MG63 (cell line): ENCODE measurements around the gene PRKAB2. TPM values are rescaled to one million over a fixed set of nuclear protein-coding genes. Genes with fewer than 3 reads are reported as not detected.
"Not testable (repeated sequence)": the region's sequence is repeated elsewhere in the genome, so short reads cannot be mapped to it uniquely, and the experiment has no call there.

Source experiments
- DNase-seq: peaks from one replicate; pipeline ENCODE4 v3.0.0-alpha.2; 2020
- H3K27me3 ChIP-seq: fragments of 250-450 bp; sonication (Bioruptor Pico); 2 replicates; pipeline ENCODE4 v1.5.1; 2020; ENCODE audit warnings: mild to moderate bottlenecking, moderate library complexity
- H3K36me3 ChIP-seq: fragments of 250-450 bp; sonication (Bioruptor Pico); 2 replicates; pipeline ENCODE4 v1.5.1; 2020; ENCODE audit warnings: mild to moderate bottlenecking, moderate library complexity
- H3K4me3 ChIP-seq: fragments of 250-450 bp; sonication (Bioruptor Pico); 2 replicates; pipeline ENCODE4 v1.5.1; 2020; ENCODE audit warnings: mild to moderate bottlenecking, moderate library complexity
- H3K9me3 ChIP-seq: fragments of 250-450 bp; sonication (Bioruptor Pico); 2 replicates; pipeline ENCODE4 v1.5.1; 2020; ENCODE audit warnings: mild to moderate bottlenecking, moderate library complexity
- total RNA-seq: library from RNA; depleted of rRNA; stranded (reverse); fragments of >200 nt; shearing (Covaris generic); gene quantifications from 2 replicates; pipeline ENCODE4 v1.2.3, GENCODE V29; 2014; ENCODE audit warnings: low replicate concordance

The PRKAB2 gene
- total RNA-seq, 1 experiment from 2014 or later: 9.5 TPM

- H3K4me3 ChIP-seq: no peak overlapping the region
- no peaks in the 10 kb centered on the region; the same call in 1 of the 2 replicates for H3K27me3 ChIP-seq
- H3K9me3 ChIP-seq: no peaks in the 10 kb centered on the region
- no peaks in the 10 kb centered on the region for H3K36me3 ChIP-seq
- peak; percentile 7 for DNase-seq
Measured at GRCh38 chr1:147201276-147201675, 29.0 kb upstream of the PRKAB2 start.

GRCh38 chr1:147197324-147197723 is 25.1 kb upstream of the PRKAB2 start:
- not testable (repeated sequence) for H3K9me3 ChIP-seq, H3K36me3 ChIP-seq, DNase-seq, H3K4me3 ChIP-seq, H3K27me3 ChIP-seq

- Histone ChIP-seq H3K27me3 (no peaks in the 10 kb centered on the region; the same call in 1 of the 2 replicates), H3K36me3 (no peaks in the 10 kb centered on the region), H3K9me3 (no peaks in the 10 kb centered on the region; the same call in 1 of the 2 replicates), H3K4me3 (no peak overlapping the region)
- DNase-seq: no peak
Measured at GRCh38 chr1:147189514-147189913, 17.2 kb upstream of the PRKAB2 start.

- H3K27me3 ChIP-seq: no peaks in the 10 kb centered on the region
- DNase-seq: no peak
- H3K36me3 ChIP-seq: no peaks in the 10 kb centered on the region
- H3K4me3 ChIP-seq: no peak overlapping the region
- no peaks in the 10 kb centered on the region for H3K9me3 ChIP-seq
Measured at GRCh38 chr1:147185432-147185831, 13.2 kb upstream of the PRKAB2 start.

GRCh38 chr1:147177611-147178380 is 5.5 kb upstream of the PRKAB2 start:
- no peaks in the 10 kb centered on the region for H3K9me3 ChIP-seq
- H3K27me3 ChIP-seq: no peaks in the 10 kb centered on the region
- H3K4me3 ChIP-seq: no peak overlapping the region
- no peak for DNase-seq
- peaks cover 3% of the 10 kb centered on the region; the same call in 1 of the 2 replicates for H3K36me3 ChIP-seq

GRCh38 chr1:147171399-147172167 is 687 bp downstream of the PRKAB2 start:
- no peaks in the 10 kb centered on the region for H3K9me3 ChIP-seq
- H3K27me3 ChIP-seq: no peaks in the 10 kb centered on the region
- H3K4me3 ChIP-seq: peak overlapping the region; percentile 85
- peaks cover 5% of the 10 kb centered on the region for H3K36me3 ChIP-seq
- no peak for DNase-seq

- no peaks in the 10 kb centered on the region for H3K9me3 ChIP-seq
- peak overlapping the region; percentile 85 for H3K4me3 ChIP-seq
- H3K36me3 ChIP-seq: peaks cover 14% of the 10 kb centered on the region
- no peaks in the 10 kb centered on the region for H3K27me3 ChIP-seq
- no peak for DNase-seq
Measured at GRCh38 chr1:147169840-147170674, 2.2 kb downstream of the PRKAB2 start.

GRCh38 chr1:147169171-147169570 is 3.1 kb downstream of the PRKAB2 start:
- peaks cover 11% of the 10 kb centered on the region for H3K36me3 ChIP-seq
- H3K27me3 ChIP-seq: no peaks in the 10 kb centered on the region
- H3K4me3 ChIP-seq: no peak overlapping the region
- no peak for DNase-seq
- no peaks in the 10 kb centered on the region for H3K9me3 ChIP-seq

- Histone ChIP-seq H3K4me3 (no peak overlapping the region), H3K9me3 (no peaks in the 10 kb centered on the region), H3K27me3 (no peaks in the 10 kb centered on the region), H3K36me3 (peaks cover 11% of the 10 kb centered on the region)
- no peak for DNase-seq
Measured at GRCh38 chr1:147168626-147169058, 3.6 kb downstream of the PRKAB2 start.

GRCh38 chr1:147167365-147167764 is 4.9 kb downstream of the PRKAB2 start:
- no peak overlapping the region for H3K4me3 ChIP-seq
- DNase-seq: no peak

GRCh38 chr1:147163019-147163418 is 9.3 kb downstream of the PRKAB2 start:
- Histone ChIP-seq H3K36me3 (peaks cover 38% of the 10 kb centered on the region), H3K4me3 (no peak overlapping the region), H3K9me3 (no peaks in the 10 kb centered on the region), H3K27me3 (no peaks in the 10 kb centered on the region)
- no peak for DNase-seq

More at GRCh38 chr1:147167365-147167764, 4.9 kb downstream of the PRKAB2 start:
- Histone ChIP-seq H3K27me3 (no peaks in the 10 kb centered on the region), H3K9me3 (no peaks in the 10 kb centered on the region), H3K36me3 (peaks cover 11% of the 10 kb centered on the region)

GRCh38 chr1:147162093-147162492 is 10.2 kb downstream of the PRKAB2 start:
- DNase-seq: no peak
- H3K36me3 ChIP-seq: peaks cover 38% of the 10 kb centered on the region
- no peak overlapping the region for H3K4me3 ChIP-seq
- H3K9me3 ChIP-seq: no peaks in the 10 kb centered on the region
- no peaks in the 10 kb centered on the region for H3K27me3 ChIP-seq

- not testable (repeated sequence) for H3K27me3 ChIP-seq, H3K4me3 ChIP-seq, H3K9me3 ChIP-seq, DNase-seq
- peaks cover 28% of the 10 kb centered on the region for H3K36me3 ChIP-seq
Measured at GRCh38 chr1:147157116-147157515, 15.2 kb downstream of the PRKAB2 start.

GRCh38 chr1:147156642-147157041 is 15.6 kb downstream of the PRKAB2 start:
- peaks cover 28% of the 10 kb centered on the region for H3K36me3 ChIP-seq
- DNase-seq: no peak
- H3K4me3 ChIP-seq: no peak overlapping the region
- no peaks in the 10 kb centered on the region for H3K27me3 ChIP-seq
- no peaks in the 10 kb centered on the region for H3K9me3 ChIP-seq

GRCh38 chr1:147152772-147153171 is 19.5 kb downstream of the PRKAB2 start:
- DNase-seq: no peak
- Histone ChIP-seq H3K9me3 (no peaks in the 10 kb centered on the region), H3K4me3 (no peak overlapping the region), H3K27me3 (no peaks in the 10 kb centered on the region), H3K36me3 (0 out of 2 replicates have a peak, but pooled peaks cover 2% of the 10 kb centered on the region)

GRCh38 chr1:147151244-147151643 is 21.0 kb downstream of the PRKAB2 start:
- no peak for DNase-seq
- Histone ChIP-seq H3K9me3 (no peaks in the 10 kb centered on the region), H3K36me3 (0 out of 2 replicates have a peak, but pooled peaks cover 2% of the 10 kb centered on the region), H3K4me3 (no peak overlapping the region), H3K27me3 (no peaks in the 10 kb centered on the region)

- DNase-seq: no peak
Measured at GRCh38 chr1:147142886-147143285, 29.4 kb downstream of the PRKAB2 start.

More at GRCh38 chr1:147142886-147143285, 29.4 kb downstream of the PRKAB2 start:
- Histone ChIP-seq H3K36me3 (no peaks in the 10 kb centered on the region), H3K27me3 (peaks cover 6% of the 10 kb centered on the region; the same call in 1 of the 2 replicates), H3K9me3 (no peaks in the 10 kb centered on the region), H3K4me3 (no peak overlapping the region)
